Measurements from ENCODE around the gene HAGHL. TPM values are rescaled to one million over a fixed set of nuclear protein-coding genes. Genes with fewer than 3 reads are reported as not detected.

HAGHL gene
- total and polyA plus RNA-seq, 2 of the 8 experiments (the other 6 are each of a cell fraction or from before 2014, with no cell fraction given), result 26.6 to 26.9 TPM

- TF ChIP-seq E2F6 (IDR thresholded peaks at IDR 0.05) (no peak; the same call in 1 of the 2 replicates), ZNF274 (IDR thresholded peaks at IDR 0.05; ENCODE audit: borderline replicate concordance, extremely low read depth, low read length) (no peak), MAX (IDR thresholded peaks at IDR 0.05) (no peak), CHD7 (IDR thresholded peaks at IDR 0.05; ENCODE audit: insufficient replicate concordance, low read length) (no peak)
Observed at GRCh38 chr16:721765-722540, 5.0 kb upstream of the HAGHL start (continued).

Data from H1 (cell line).